Epithelial cell of esophagus (primary cell): ENCODE data around the gene PAPSS1.
"Not testable (repeated sequence)": the region's sequence is repeated elsewhere in the genome, so short reads cannot be mapped to it uniquely, and the experiment has no call there.

Experiments
- DNase-seq: peaks from one replicate; pipeline ENCODE4 v3.0.0; 2010; ENCODE audit warnings: low read depth
- H3K4me3 ChIP-seq: 2 replicates; pipeline ENCODE4 v1.5.1; 2011; ENCODE audit warnings: mild to moderate bottlenecking, low read length, control low read depth
- TF ChIP-seq, protein P1 (sequence below): IDR thresholded peaks from 2 replicates; pipeline ENCODE4 v1.5.1; 2011; ENCODE audit warnings: low read depth, mild to moderate bottlenecking, low read length, control low read depth, inconsistent platforms; ENCODE audit not compliant: insufficient read depth; ENCODE audit errors: missing control alignments

PAPSS1 gene

GRCh38 chr4:107740381-107740780 lies 20.3 kb upstream of the PAPSS1 start:
- DNase-seq, result peak; percentile 15
- no peak overlapping the region for H3K4me3 ChIP-seq
- TF ChIP-seq, protein P1, sequence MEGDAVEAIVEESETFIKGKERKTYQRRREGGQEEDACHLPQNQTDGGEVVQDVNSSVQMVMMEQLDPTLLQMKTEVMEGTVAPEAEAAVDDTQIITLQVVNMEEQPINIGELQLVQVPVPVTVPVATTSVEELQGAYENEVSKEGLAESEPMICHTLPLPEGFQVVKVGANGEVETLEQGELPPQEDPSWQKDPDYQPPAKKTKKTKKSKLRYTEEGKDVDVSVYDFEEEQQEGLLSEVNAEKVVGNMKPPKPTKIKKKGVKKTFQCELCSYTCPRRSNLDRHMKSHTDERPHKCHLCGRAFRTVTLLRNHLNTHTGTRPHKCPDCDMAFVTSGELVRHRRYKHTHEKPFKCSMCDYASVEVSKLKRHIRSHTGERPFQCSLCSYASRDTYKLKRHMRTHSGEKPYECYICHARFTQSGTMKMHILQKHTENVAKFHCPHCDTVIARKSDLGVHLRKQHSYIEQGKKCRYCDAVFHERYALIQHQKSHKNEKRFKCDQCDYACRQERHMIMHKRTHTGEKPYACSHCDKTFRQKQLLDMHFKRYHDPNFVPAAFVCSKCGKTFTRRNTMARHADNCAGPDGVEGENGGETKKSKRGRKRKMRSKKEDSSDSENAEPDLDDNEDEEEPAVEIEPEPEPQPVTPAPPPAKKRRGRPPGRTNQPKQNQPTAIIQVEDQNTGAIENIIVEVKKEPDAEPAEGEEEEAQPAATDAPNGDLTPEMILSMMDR, result peak; percentile 32

GRCh38 chr4:107737450-107737849 lies 17.4 kb upstream of the PAPSS1 start:
- no peak overlapping the region for H3K4me3 ChIP-seq
- TF ChIP-seq, protein P1, result no peak
- no peak for DNase-seq

GRCh38 chr4:107736924-107737448 lies 17.0 kb upstream of the PAPSS1 start:
- TF ChIP-seq, protein P1, result peak; percentile 82
- DNase-seq, result peak; percentile 54
- H3K4me3 ChIP-seq, result no peak overlapping the region

- no peak overlapping the region for H3K4me3 ChIP-seq
- TF ChIP-seq, protein P1, result no peak
- DNase-seq, result no peak
These were observed 16.0 kb upstream of the PAPSS1 start for GRCh38 chr4:107736037-107736436.

GRCh38 chr4:107734120-107734519 lies 14.1 kb upstream of the PAPSS1 start:
- no peak overlapping the region for H3K4me3 ChIP-seq
- TF ChIP-seq, protein P1, result peak; percentile 28
- DNase-seq, result peak; percentile 17

DNA sequence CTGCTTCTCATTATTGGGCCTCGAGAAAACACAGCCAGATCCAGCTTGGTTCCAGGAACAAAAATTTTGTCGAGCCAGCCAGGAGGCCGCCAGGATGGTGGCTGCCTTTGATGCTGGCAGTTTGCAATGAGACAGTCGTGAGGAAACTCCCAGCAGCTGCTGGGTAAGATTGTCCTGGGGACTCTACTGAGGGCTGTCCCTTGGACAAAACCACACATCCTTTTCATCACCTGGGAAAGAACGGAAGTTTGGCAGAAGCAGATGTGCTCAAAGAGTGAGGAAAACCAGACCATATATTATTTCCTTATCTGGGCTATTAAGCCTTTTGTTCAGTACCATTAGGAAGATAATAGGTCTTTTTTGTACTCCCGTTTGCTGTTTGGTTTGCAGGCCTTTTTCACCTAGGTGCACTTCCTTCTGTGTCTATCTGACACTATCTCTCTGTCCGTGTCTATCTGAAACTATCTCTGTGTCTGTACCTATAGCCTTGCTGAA lies 13.4 kb upstream of the PAPSS1 start:
- no peak overlapping the region for H3K4me3 ChIP-seq
- no peak for DNase-seq
- TF ChIP-seq, protein P1, result no peak

- H3K4me3 ChIP-seq, DNase-seq: not testable (repeated sequence)
These were observed 9.0 kb upstream of the PAPSS1 start for GRCh38 chr4:107729050-107729449.

- DNase-seq, H3K4me3 ChIP-seq: not testable (repeated sequence)
These were observed 6.3 kb upstream of the PAPSS1 start for GRCh38 chr4:107726131-107726925.
